CD4-positive, alpha-beta T cell (primary cell): ENCODE data around the gene PKN2. TPM values are rescaled to one million over a fixed set of nuclear protein-coding genes. Genes with fewer than 3 reads are reported as not detected.

ENCODE experiments used
- ATAC-seq: fragments of 200-7000 bp; cut with Tn5 transposase; one replicate; pipeline ENCODE4 v1.10.0; 2022; ENCODE audit warnings: mild to moderate bottlenecking; ENCODE audit not compliant: poor library complexity
- CTCF ChIA-PET: fragments of 350-600 bp; sonication (Branson Sonifier 250); formaldehyde crosslinking; loops from one replicate; lab custom pipeline; 2021; ENCODE audit warnings: antibody characterized with exemption, inconsistent platforms; lab: Charles Lee
- POLR2A ChIA-PET: fragments of 350-600 bp; sonication (Branson Sonifier 250); formaldehyde crosslinking; loops from one replicate; lab custom pipeline; 2021; ENCODE audit warnings: antibody characterized with exemption, inconsistent platforms; lab: Charles Lee
- DNase-seq, 14 experiments: peaks; one replicate each; pipeline ENCODE4 v3.0.0-alpha.2; 2013 to 2020; ENCODE audit warnings: mixed read lengths in 2 of 14
- H3K27ac ChIP-seq, 2 donors: one replicate each; pipeline versions ENCODE4 v1.5.1 to v1.7.0; 2013; ENCODE audit warnings: low read length in 2 of 2, low read depth in 1 of 2, mild to moderate bottlenecking in 1 of 2
- H3K27me3 ChIP-seq, 2 experiments: 1 replicate in 1 of 2; 2 replicates in 1 of 2; pipeline versions ENCODE4 v1.6.1 to v1.7.0; 2013; ENCODE audit warnings: low read length in 2 of 2, control low read depth in 1 of 2, mild to moderate bottlenecking in 1 of 2, moderate library complexity in 1 of 2; ENCODE audit not compliant: insufficient read depth in 2 of 2, control insufficient read depth in 1 of 2
- H3K36me3 ChIP-seq: one replicate; pipeline ENCODE4 v1.6.1; 2013; ENCODE audit warnings: low read length, control low read depth; ENCODE audit not compliant: insufficient read depth
- H3K4me1 ChIP-seq: one replicate; pipeline ENCODE4 v1.6.1; 2013; ENCODE audit warnings: low read length, control low read depth; ENCODE audit not compliant: insufficient read depth
- H3K4me3 ChIP-seq: one replicate; pipeline ENCODE4 v1.5.1; 2013; ENCODE audit warnings: mild to moderate bottlenecking, low read length, moderate library complexity
- H3K9me3 ChIP-seq, 2 experiments: 1 replicate in 1 of 2; 2 replicates in 1 of 2; pipeline versions ENCODE4 v1.6.1 to v1.7.0; 2013; ENCODE audit warnings: low read length in 2 of 2, mild to moderate bottlenecking in 2 of 2, control low read depth in 1 of 2, moderate library complexity in 1 of 2; ENCODE audit not compliant: control insufficient read depth in 1 of 2, insufficient read depth in 1 of 2
- H3K27ac Mint-ChIP-seq: one replicate; pipeline ENCODE4 v1.8.0; 2020; ENCODE audit warnings: mixed read lengths
- H3K27me3 Mint-ChIP-seq: one replicate; pipeline ENCODE4 v1.8.0; 2021; ENCODE audit warnings: mixed read lengths
- H3K36me3 Mint-ChIP-seq: one replicate; pipeline ENCODE4 v1.8.0; 2021; ENCODE audit warnings: low read depth, mixed read lengths
- H3K4me1 Mint-ChIP-seq: one replicate; pipeline ENCODE4 v1.8.0; 2021; ENCODE audit warnings: low read depth, mixed read lengths
- H3K4me3 Mint-ChIP-seq: one replicate; pipeline ENCODE4 v1.8.0; 2020; ENCODE audit warnings: mild to moderate bottlenecking, mixed read lengths
- H3K9me3 Mint-ChIP-seq: one replicate; pipeline ENCODE4 v1.8.0; 2020; ENCODE audit warnings: mixed read lengths
- CTCF ChIP-seq: fragments of 200-600 bp; IDR thresholded peaks from one replicate; pipeline ENCODE4 v1.8.0; 2022; ENCODE audit warnings: antibody characterized with exemption, mild to moderate bottlenecking
- intact Hi-C, 2 experiments: fragments of 100-400 bp; cut with DNase I in 1 of 2; cut with micrococcal nuclease in 1 of 2; formaldehyde crosslinking; loops; one replicate each; pipeline versions ENCODE4 v1.15.1 to v1.9.0; 2023 to 2025; cut with DNase I, micrococcal nuclease
- total RNA-seq, 174 experiments: library from RNA in 2 of 174; stranded (reverse) in 2 of 174; gene quantifications; one replicate each; pipeline ENCODE4 v1.2.3 and lab custom pipeline; 2021 to 2026

The PKN2 gene
- total RNA-seq, 2 experiments from 2014 or later: 38.8 to 41.4 TPM

- H3K4me3 Mint-ChIP-seq: no peak overlapping the region
- peaks cover 57% of the 10 kb centered on the region for H3K4me1 Mint-ChIP-seq
- intact Hi-C loops: no loop called here
- H3K9me3 Mint-ChIP-seq: peaks cover 14% of the 10 kb centered on the region
- no peak overlapping the region for H3K27ac Mint-ChIP-seq
- DNase-seq: no peak
- ATAC-seq: no peak
- no peak overlapping the region for H3K27ac ChIP-seq
- peaks cover 2% of the 10 kb centered on the region for H3K4me1 ChIP-seq
- ChIA-PET POLR2A (no interaction called here), CTCF (no interaction called here)
- peaks cover 4% of the 10 kb centered on the region for H3K36me3 ChIP-seq
- no peaks in the 10 kb centered on the region for H3K27me3 Mint-ChIP-seq
- no peak overlapping the region for H3K4me3 ChIP-seq
- no peak for TF ChIP-seq CTCF
- no peaks in the 10 kb centered on the region for H3K27me3 ChIP-seq
- peaks cover 92% of the 10 kb centered on the region for H3K36me3 Mint-ChIP-seq
- peaks cover 5 to 18% of the 10 kb centered on the region in 2 experiments for H3K9me3 ChIP-seq
These were observed 47.6 kb downstream of the PKN2 start for GRCh38 chr1:88731475-88732269.

GRCh38 chr1:88735382-88735781 is 51.3 kb downstream of the PKN2 start:
- POLR2A ChIA-PET: interaction anchor here (0.6 to 0.9 kb wide), 2 partner anchors 51 to 104 kb away, joined by 4 to 5 read pairs; partner anchors contain the start of gene PKN2
- Mint-ChIP-seq H3K36me3 (peaks cover 81% of the 10 kb centered on the region), H3K4me1 (peaks cover 50% of the 10 kb centered on the region), H3K27me3 (no peaks in the 10 kb centered on the region), H3K4me3 (no peak overlapping the region), H3K9me3 (peaks cover 14% of the 10 kb centered on the region), H3K27ac (no peak overlapping the region)
- no peak for TF ChIP-seq CTCF
- Histone ChIP-seq H3K9me3 (peaks cover 5 to 18% of the 10 kb centered on the region in 2 experiments), H3K36me3 (no peaks in the 10 kb centered on the region), H3K27me3 (no peaks in the 10 kb centered on the region), H3K4me1 (peaks cover 13% of the 10 kb centered on the region), H3K4me3 (no peak overlapping the region), H3K27ac (no peak overlapping the region)
- intact Hi-C loops: no loop called here
- no peak for ATAC-seq
- no peak for DNase-seq
- CTCF ChIA-PET: no interaction called here

GRCh38 chr1:88735909-88736308 is 51.8 kb downstream of the PKN2 start:
- no peaks in the 10 kb centered on the region for H3K27me3 Mint-ChIP-seq
- H3K4me3 Mint-ChIP-seq: no peak overlapping the region
- POLR2A ChIA-PET: interaction anchor here (0.9 kb wide), 1 partner anchor 52 kb away, joined by 4 read pairs; the partner anchor contains the start of gene PKN2

More at GRCh38 chr1:88735909-88736308, 51.8 kb downstream of the PKN2 start:
- CTCF ChIA-PET: no interaction called here
- Histone ChIP-seq H3K27me3 (no peaks in the 10 kb centered on the region), H3K4me3 (no peak overlapping the region), H3K27ac (no peak overlapping the region), H3K4me1 (peaks cover 13% of the 10 kb centered on the region), H3K9me3 (peaks cover 5 to 18% of the 10 kb centered on the region in 2 experiments), H3K36me3 (no peaks in the 10 kb centered on the region)
- no peak overlapping the region for H3K27ac Mint-ChIP-seq
- H3K36me3 Mint-ChIP-seq: peaks cover 79% of the 10 kb centered on the region
- DNase-seq (no peak), ATAC-seq (no peak)
- intact Hi-C loops: no loop called here
- no peak for TF ChIP-seq CTCF
- H3K9me3 Mint-ChIP-seq: peaks cover 14% of the 10 kb centered on the region
- peaks cover 44% of the 10 kb centered on the region for H3K4me1 Mint-ChIP-seq
